ENCODE data around the gene LIX1L. TPM values are rescaled to one million over a fixed set of nuclear protein-coding genes. Genes with fewer than 3 reads are reported as not detected.

Gene LIX1L
- total and polyA plus RNA-seq, 2 donors (not counting 3 experiments of a cell fraction or from before 2014, with no cell fraction given) = 54.9 to 56.4 TPM

DNA sequence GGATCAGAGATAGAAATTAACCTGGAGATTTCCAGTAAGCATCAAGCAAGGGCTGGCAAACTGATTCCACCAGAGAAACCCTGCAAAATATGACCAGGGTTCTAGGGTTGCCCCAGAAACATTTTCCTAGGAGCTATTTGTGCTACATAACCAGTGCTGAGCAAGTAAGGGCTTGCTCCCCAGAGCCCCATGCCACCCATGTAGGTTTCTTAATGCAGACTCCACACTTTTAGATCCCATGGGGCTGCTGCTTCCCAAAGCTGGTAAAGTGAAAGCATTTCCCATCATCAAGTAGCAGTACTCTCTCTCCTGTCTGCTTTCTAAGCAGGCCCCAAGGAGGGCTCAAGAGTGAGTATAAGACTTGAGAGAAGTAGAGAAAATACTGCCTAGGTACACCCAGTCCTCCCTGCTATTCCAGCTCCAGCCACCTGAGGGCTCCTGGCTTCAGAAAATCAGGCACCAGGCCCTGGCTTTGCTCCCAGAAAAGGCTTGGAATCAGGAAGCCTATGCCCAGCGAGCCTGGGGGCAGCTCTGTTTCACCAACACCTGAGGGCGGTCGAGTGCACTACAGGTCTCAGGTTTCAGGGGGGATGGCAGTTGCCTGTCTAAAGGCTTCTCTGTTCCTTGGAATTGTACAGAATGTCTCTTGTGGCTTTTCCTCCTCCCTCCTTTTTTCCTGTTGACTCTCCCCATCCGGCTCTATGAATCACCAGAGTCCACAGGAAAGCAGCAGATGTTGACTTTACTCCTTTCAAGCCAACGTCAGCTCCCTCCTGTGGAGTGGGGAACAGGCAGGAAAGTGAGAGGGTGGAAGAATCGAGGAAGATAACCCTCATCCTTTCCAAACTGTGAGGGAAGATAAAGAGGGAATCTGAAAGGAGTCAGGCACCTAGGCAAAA lies 66.0 kb downstream of the LIX1L start:
- no peaks in the 10 kb centered on the region for H3K27me3 ChIP-seq (ENCODE audit: control insufficient read depth in 2 of 2, insufficient read depth in 2 of 2, low read length in 2 of 2)
- peak overlapping the region; percentile 30 for H2AFZ ChIP-seq (ENCODE audit: low read depth, low read length)
- BruUV-seq (replicated peaks) = TSS peak; percentile 32
- dilution Hi-C loops (cut with MboI; ENCODE audit: extremely low pct_ligation_motif_present, low sequenced_read_pairs) = no loop called here
- H3K36me3 ChIP-seq (ENCODE audit: control insufficient read depth in 2 of 2, extremely low read depth in 1 of 2, insufficient read depth in 2 of 2, low read length in 2 of 2) = peaks cover 2 to 6% of the 10 kb centered on the region in 2 experiments
- ChIA-PET POLR2A (interaction anchor here (0.6 to 3.7 kb wide), 10 partner anchors 14 to 160 kb away, joined by 3 to 28 read pairs (median 6); partner anchors contain the start of genes ITGA10, LIX1L, PEX11B and PIAS3), CTCF (interaction anchor here (0.7 to 8.9 kb wide), 34 partner anchors 8 to 144 kb away, joined by 3 to 280 read pairs (median 8); partner anchors contain the start of genes ANKRD34A, ITGA10, LIX1L and NUDT17)
- DNase-seq (ENCODE audit: low read depth, low spot score) (peak; percentile 99), FAIRE-seq (peak; percentile 99)
- intact Hi-C loops (cut with micrococcal nuclease) = loop anchor here (1.0 to 5.0 kb wide), 8 partner anchors 18 to 121 kb away; partner anchors contain the start of genes ITGA10, NUDT17, PIAS3 and RBM8A
- H3K9ac ChIP-seq (replicated peaks; ENCODE audit: extremely low read depth, insufficient read depth, low read length) = peak overlapping the region; percentile 74
- H3K4me2 ChIP-seq (ENCODE audit: insufficient read depth, low read length) = peak overlapping the region; percentile 55
- no peaks in the 10 kb centered on the region for H3K9me1 ChIP-seq (replicated peaks; ENCODE audit: control insufficient read depth, extremely low read depth, insufficient read depth, low read length)
- peaks cover 31% of the 10 kb centered on the region for H3K4me1 ChIP-seq (ENCODE audit: control insufficient read depth, extremely low read depth, insufficient read depth, low read length)
- peak overlapping the region; percentile 95 for H3K27ac ChIP-seq (ENCODE audit: insufficient read depth, low read depth, low read length)
- H3K9me3 ChIP-seq (replicated peaks; ENCODE audit: control insufficient read depth, insufficient read depth, low read length) = no peaks in the 10 kb centered on the region
- no peaks in the 10 kb centered on the region for H3K79me2 ChIP-seq (ENCODE audit: control insufficient read depth, insufficient read depth, low read length)
- TF ChIP-seq MAX (IDR thresholded peaks at IDR 0.05; ENCODE audit: insufficient read depth, insufficient read length) (no peak), EZH2 (IDR thresholded peaks at IDR 0.05; ENCODE audit: borderline replicate concordance, low read depth, low read length, severe bottlenecking) (no peak), GATA2 (IDR thresholded peaks at IDR 0.05; ENCODE audit: insufficient read depth, insufficient read length, low read depth, low read length) (peak; percentile 58), JUN (IDR thresholded peaks at IDR 0.05; ENCODE audit: borderline replicate concordance, insufficient read depth, insufficient read length, low read depth) (peak; percentile 93), POLR2AphosphoS5 (IDR thresholded peaks at IDR 0.05; ENCODE audit: insufficient read depth, low read depth, low read length) (peak; percentile 96), FOS (IDR thresholded peaks at IDR 0.05; ENCODE audit: borderline replicate concordance, insufficient read depth, low read length) (peak; percentile 98), POLR2A (IDR thresholded peaks at IDR 0.05; ENCODE audit: low read depth, low read length) (peak; percentile 71), MYC (IDR thresholded peaks at IDR 0.05; ENCODE audit: low read depth, low read length) (no peak)
- TF ChIP-seq, protein P1, sequence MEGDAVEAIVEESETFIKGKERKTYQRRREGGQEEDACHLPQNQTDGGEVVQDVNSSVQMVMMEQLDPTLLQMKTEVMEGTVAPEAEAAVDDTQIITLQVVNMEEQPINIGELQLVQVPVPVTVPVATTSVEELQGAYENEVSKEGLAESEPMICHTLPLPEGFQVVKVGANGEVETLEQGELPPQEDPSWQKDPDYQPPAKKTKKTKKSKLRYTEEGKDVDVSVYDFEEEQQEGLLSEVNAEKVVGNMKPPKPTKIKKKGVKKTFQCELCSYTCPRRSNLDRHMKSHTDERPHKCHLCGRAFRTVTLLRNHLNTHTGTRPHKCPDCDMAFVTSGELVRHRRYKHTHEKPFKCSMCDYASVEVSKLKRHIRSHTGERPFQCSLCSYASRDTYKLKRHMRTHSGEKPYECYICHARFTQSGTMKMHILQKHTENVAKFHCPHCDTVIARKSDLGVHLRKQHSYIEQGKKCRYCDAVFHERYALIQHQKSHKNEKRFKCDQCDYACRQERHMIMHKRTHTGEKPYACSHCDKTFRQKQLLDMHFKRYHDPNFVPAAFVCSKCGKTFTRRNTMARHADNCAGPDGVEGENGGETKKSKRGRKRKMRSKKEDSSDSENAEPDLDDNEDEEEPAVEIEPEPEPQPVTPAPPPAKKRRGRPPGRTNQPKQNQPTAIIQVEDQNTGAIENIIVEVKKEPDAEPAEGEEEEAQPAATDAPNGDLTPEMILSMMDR (IDR thresholded peaks at IDR 0.05; ENCODE audit: extremely low read depth in 1 of 2, insufficient read depth in 1 of 2, low read depth in 1 of 2, low read length in 2 of 2) = peak; percentile 91 to 99
- H3K4me3 ChIP-seq (replicated peaks in 1 of 3; ENCODE audit: insufficient read depth in 1 of 3, low read depth in 1 of 3, low read length in 3 of 3) = peak overlapping the region in 1 of 3 experiments; percentile 6
- no peaks in the 10 kb centered on the region for H4K20me1 ChIP-seq (replicated peaks; ENCODE audit: control insufficient read depth, extremely low read depth, insufficient read depth, low read length)
